Measurements from ENCODE around the gene MARK1.

GRCh38 chr1:220552672-220553260 lies 24.8 kb downstream of the MARK1 start:
- TF ChIP-seq CTCF (IDR thresholded peaks at IDR 0.05) (no peak), POLR2A (IDR thresholded peaks at IDR 0.05) (no peak)
